Measurements from ENCODE around the gene BNIP3. TPM values are rescaled to one million over a fixed set of nuclear protein-coding genes. Genes with fewer than 3 reads are reported as not detected.

BNIP3 gene
- total and polyA plus RNA-seq, 2 of the 13 experiments (the other 11 are each of a cell fraction or from before 2014, with no cell fraction given): 73.7 to 223 TPM

- TF ChIP-seq, protein P1, sequence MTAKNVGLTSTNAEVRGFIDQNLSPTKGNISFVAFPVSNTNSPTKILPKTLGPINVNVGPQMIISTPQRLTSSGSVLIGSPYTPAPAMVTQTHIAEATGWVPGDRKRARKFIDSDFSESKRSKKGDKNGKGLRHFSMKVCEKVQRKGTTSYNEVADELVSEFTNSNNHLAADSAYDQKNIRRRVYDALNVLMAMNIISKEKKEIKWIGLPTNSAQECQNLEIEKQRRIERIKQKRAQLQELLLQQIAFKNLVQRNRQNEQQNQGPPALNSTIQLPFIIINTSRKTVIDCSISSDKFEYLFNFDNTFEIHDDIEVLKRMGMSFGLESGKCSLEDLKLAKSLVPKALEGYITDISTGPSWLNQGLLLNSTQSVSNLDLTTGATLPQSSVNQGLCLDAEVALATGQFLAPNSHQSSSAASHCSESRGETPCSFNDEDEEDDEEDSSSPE (CRISPR knock-in tag; IDR thresholded peaks at IDR 0.05): 0 out of 2 replicates have a peak, but pooled peaks have one; percentile 30
- TF ChIP-seq, protein P2, sequence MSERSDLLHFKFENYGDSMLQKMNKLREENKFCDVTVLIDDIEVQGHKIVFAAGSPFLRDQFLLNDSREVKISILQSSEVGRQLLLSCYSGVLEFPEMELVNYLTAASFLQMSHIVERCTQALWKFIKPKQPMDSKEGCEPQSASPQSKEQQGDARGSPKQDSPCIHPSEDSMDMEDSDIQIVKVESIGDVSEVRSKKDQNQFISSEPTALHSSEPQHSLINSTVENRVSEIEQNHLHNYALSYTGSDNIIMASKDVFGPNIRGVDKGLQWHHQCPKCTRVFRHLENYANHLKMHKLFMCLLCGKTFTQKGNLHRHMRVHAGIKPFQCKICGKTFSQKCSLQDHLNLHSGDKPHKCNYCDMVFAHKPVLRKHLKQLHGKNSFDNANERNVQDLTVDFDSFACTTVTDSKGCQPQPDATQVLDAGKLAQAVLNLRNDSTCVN (CRISPR knock-in tag; IDR thresholded peaks at IDR 0.05; ENCODE audit: borderline replicate concordance): no peak; the same call in 1 of the 2 replicates
- no peak for TF ChIP-seq ELF1 (CRISPR knock-in tag; IDR thresholded peaks at IDR 0.05)
- peak; percentile 28 for TF ChIP-seq AGO2 (optimal IDR thresholded peaks at IDR 0.05; ENCODE audit: low read depth, low read length)
- peak; percentile 29; the same call in 1 of the 2 replicates for TF ChIP-seq IRX3 (CRISPR knock-in tag; IDR thresholded peaks at IDR 0.05; ENCODE audit: borderline replicate concordance, low read depth)
- no peak for TF ChIP-seq ZC3H13 (CRISPR knock-in tag; IDR thresholded peaks at IDR 0.05)
- TF ChIP-seq, protein P3, sequence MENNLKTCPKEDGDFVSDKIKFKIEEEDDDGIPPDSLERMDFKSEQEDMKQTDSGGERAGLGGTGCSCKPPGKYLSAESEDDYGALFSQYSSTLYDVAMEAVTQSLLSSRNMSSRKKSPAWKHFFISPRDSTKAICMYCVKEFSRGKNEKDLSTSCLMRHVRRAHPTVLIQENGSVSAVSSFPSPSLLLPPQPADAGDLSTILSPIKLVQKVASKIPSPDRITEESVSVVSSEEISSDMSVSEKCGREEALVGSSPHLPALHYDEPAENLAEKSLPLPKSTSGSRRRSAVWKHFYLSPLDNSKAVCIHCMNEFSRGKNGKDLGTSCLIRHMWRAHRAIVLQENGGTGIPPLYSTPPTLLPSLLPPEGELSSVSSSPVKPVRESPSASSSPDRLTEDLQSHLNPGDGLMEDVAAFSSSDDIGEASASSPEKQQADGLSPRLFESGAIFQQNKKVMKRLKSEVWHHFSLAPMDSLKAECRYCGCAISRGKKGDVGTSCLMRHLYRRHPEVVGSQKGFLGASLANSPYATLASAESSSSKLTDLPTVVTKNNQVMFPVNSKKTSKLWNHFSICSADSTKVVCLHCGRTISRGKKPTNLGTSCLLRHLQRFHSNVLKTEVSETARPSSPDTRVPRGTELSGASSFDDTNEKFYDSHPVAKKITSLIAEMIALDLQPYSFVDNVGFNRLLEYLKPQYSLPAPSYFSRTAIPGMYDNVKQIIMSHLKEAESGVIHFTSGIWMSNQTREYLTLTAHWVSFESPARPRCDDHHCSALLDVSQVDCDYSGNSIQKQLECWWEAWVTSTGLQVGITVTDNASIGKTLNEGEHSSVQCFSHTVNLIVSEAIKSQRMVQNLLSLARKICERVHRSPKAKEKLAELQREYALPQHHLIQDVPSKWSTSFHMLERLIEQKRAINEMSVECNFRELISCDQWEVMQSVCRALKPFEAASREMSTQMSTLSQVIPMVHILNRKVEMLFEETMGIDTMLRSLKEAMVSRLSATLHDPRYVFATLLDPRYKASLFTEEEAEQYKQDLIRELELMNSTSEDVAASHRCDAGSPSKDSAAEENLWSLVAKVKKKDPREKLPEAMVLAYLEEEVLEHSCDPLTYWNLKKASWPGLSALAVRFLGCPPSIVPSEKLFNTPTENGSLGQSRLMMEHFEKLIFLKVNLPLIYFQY (CRISPR knock-in tag; IDR thresholded peaks at IDR 0.05; ENCODE audit: borderline replicate concordance): no peak
- TF ChIP-seq ZFY (CRISPR knock-in tag; IDR thresholded peaks at IDR 0.05): no peak
- no peak for TF ChIP-seq ZFP41 (CRISPR knock-in tag; IDR thresholded peaks at IDR 0.05; ENCODE audit: borderline replicate concordance)
- TF ChIP-seq, protein P4, sequence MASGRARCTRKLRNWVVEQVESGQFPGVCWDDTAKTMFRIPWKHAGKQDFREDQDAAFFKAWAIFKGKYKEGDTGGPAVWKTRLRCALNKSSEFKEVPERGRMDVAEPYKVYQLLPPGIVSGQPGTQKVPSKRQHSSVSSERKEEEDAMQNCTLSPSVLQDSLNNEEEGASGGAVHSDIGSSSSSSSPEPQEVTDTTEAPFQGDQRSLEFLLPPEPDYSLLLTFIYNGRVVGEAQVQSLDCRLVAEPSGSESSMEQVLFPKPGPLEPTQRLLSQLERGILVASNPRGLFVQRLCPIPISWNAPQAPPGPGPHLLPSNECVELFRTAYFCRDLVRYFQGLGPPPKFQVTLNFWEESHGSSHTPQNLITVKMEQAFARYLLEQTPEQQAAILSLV (CRISPR knock-in tag; IDR thresholded peaks at IDR 0.05; ENCODE audit: borderline replicate concordance): no peak
- no peak for TF ChIP-seq KLF9 (CRISPR knock-in tag; IDR thresholded peaks at IDR 0.05; ENCODE audit: low read depth)
- TF ChIP-seq NCOA1 (CRISPR knock-in tag; IDR thresholded peaks at IDR 0.05): peak; percentile 90
- TF ChIP-seq, protein P5, sequence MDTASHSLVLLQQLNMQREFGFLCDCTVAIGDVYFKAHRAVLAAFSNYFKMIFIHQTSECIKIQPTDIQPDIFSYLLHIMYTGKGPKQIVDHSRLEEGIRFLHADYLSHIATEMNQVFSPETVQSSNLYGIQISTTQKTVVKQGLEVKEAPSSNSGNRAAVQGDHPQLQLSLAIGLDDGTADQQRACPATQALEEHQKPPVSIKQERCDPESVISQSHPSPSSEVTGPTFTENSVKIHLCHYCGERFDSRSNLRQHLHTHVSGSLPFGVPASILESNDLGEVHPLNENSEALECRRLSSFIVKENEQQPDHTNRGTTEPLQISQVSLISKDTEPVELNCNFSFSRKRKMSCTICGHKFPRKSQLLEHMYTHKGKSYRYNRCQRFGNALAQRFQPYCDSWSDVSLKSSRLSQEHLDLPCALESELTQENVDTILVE (CRISPR knock-in tag; IDR thresholded peaks at IDR 0.05): no peak
- TF ChIP-seq RERE (CRISPR knock-in tag; IDR thresholded peaks at IDR 0.05; ENCODE audit: low read depth): no peak
Observed at GRCh38 chr10:131980761-131981428, 828 bp downstream of the BNIP3 start (continued).

All from HepG2 (cell line).